ENCODE results near the gene SMC2. TPM values are rescaled to one million over a fixed set of nuclear protein-coding genes. Genes with fewer than 3 reads are reported as not detected.

Gene SMC2
- total and polyA plus RNA-seq, 2 donors (not counting 3 experiments of a cell fraction or from before 2014, with no cell fraction given) = 5.3 to 34.1 TPM

GRCh38 chr9:104080983-104081382 is 13.1 kb upstream of the SMC2 start:
- Histone ChIP-seq H3K4me1 (ENCODE audit: control insufficient read depth, extremely low read depth, insufficient read depth, low read length) (no peaks in the 10 kb centered on the region), H3K27ac (ENCODE audit: insufficient read depth, low read depth, low read length) (no peak overlapping the region), H2AFZ (ENCODE audit: low read depth, low read length) (no peak overlapping the region), H4K20me1 (replicated peaks; ENCODE audit: control insufficient read depth, extremely low read depth, insufficient read depth, low read length) (no peaks in the 10 kb centered on the region), H3K36me3 (ENCODE audit: control insufficient read depth in 2 of 2, extremely low read depth in 1 of 2, insufficient read depth in 2 of 2, low read length in 2 of 2) (no peaks in the 10 kb centered on the region), H3K9me1 (replicated peaks; ENCODE audit: control insufficient read depth, extremely low read depth, insufficient read depth, low read length) (no peaks in the 10 kb centered on the region), H3K9me3 (replicated peaks; ENCODE audit: control insufficient read depth, insufficient read depth, low read length) (no peaks in the 10 kb centered on the region), H3K9ac (replicated peaks; ENCODE audit: extremely low read depth, insufficient read depth, low read length) (no peak overlapping the region), H3K27me3 (ENCODE audit: control insufficient read depth in 2 of 2, insufficient read depth in 2 of 2, low read length in 2 of 2) (no peaks in the 10 kb centered on the region), H3K4me2 (ENCODE audit: insufficient read depth, low read length) (no peak overlapping the region), H3K4me3 (replicated peaks in 1 of 3; ENCODE audit: insufficient read depth in 1 of 3, low read depth in 1 of 3, low read length in 3 of 3) (no peak overlapping the region), H3K79me2 (ENCODE audit: control insufficient read depth, insufficient read depth, low read length) (no peaks in the 10 kb centered on the region)
- ChIA-PET CTCF (interaction anchor here (1.8 kb wide), 1 partner anchor 10 kb away, joined by 7 read pairs; no protein-coding TSS in a partner anchor), POLR2A (no interaction called here)
- dilution Hi-C loops (cut with MboI; ENCODE audit: extremely low pct_ligation_motif_present, low sequenced_read_pairs) (no loop called here), intact Hi-C loops (cut with micrococcal nuclease) (no loop called here)
- no TSS peak for BruUV-seq (replicated peaks)
- DNase-seq (ENCODE audit: low read depth, low spot score) (no peak), FAIRE-seq (no peak)
- TF ChIP-seq MYC (IDR thresholded peaks at IDR 0.05; ENCODE audit: low read depth, low read length) = no peak
- TF ChIP-seq POLR2AphosphoS5 (IDR thresholded peaks at IDR 0.05; ENCODE audit: insufficient read depth, low read depth, low read length) = no peak
- no peak for TF ChIP-seq CTCF (IDR thresholded peaks at IDR 0.05; ENCODE audit: extremely low read depth in 1 of 2, insufficient read depth in 1 of 2, low read depth in 1 of 2, low read length in 2 of 2)
- TF ChIP-seq EZH2 (IDR thresholded peaks at IDR 0.05; ENCODE audit: borderline replicate concordance, low read depth, low read length, severe bottlenecking) = no peak
- no peak for TF ChIP-seq POLR2A (IDR thresholded peaks at IDR 0.05; ENCODE audit: low read depth, low read length)
- no peak for TF ChIP-seq MAX (IDR thresholded peaks at IDR 0.05; ENCODE audit: insufficient read depth, insufficient read length)
- no peak for TF ChIP-seq JUN (IDR thresholded peaks at IDR 0.05; ENCODE audit: borderline replicate concordance, insufficient read depth, insufficient read length, low read depth)
- no peak for TF ChIP-seq FOS (IDR thresholded peaks at IDR 0.05; ENCODE audit: borderline replicate concordance, insufficient read depth, low read length)
- no peak for TF ChIP-seq GATA2 (IDR thresholded peaks at IDR 0.05; ENCODE audit: insufficient read depth, insufficient read length, low read depth, low read length)

Data from endothelial cell of umbilical vein (primary cell).